NOMO-1 treated with DMSO at 0.1 percent for 48 hours (cell line): ENCODE results near the gene RAPGEF5.

ENCODE experiments used
- DNase-seq: peaks from one replicate; lab custom pipeline; 2025; ENCODE audit not compliant: unreplicated experiment; lab: John Stamatoyannopoulos, UW

Gene RAPGEF5

GRCh38 chr7:22356701-22357310 is at the start of gene RAPGEF5:
TSS of gene RAPGEF5 (minus strand) at chr7:22357154. CDS start at chr7:22357060, 94 bp downstream.
- no peak for DNase-seq

GRCh38 chr7:22406715-22407114 is 49.8 kb upstream of the RAPGEF5 start:
- DNase-seq, result no peak

GRCh38 chr7:22404421-22405023 is 47.6 kb upstream of the RAPGEF5 start:
- no peak for DNase-seq

GRCh38 chr7:22403344-22403743 is 46.4 kb upstream of the RAPGEF5 start:
- DNase-seq, result no peak

GRCh38 chr7:22402250-22402649 is 45.3 kb upstream of the RAPGEF5 start:
- DNase-seq, result no peak

- DNase-seq, result no peak
Observed at GRCh38 chr7:22400936-22401553, 44.1 kb upstream of the RAPGEF5 start.

- DNase-seq, result no peak
Observed at GRCh38 chr7:22400150-22400814, 43.3 kb upstream of the RAPGEF5 start.

GRCh38 chr7:22399546-22399945 is 42.6 kb upstream of the RAPGEF5 start:
- no peak for DNase-seq

- no peak for DNase-seq
Observed at GRCh38 chr7:22399091-22399490, 42.1 kb upstream of the RAPGEF5 start.

- no peak for DNase-seq
Observed at GRCh38 chr7:22397981-22398380, 41.0 kb upstream of the RAPGEF5 start.

GRCh38 chr7:22395222-22395621 is 38.3 kb upstream of the RAPGEF5 start:
- DNase-seq, result no peak

GRCh38 chr7:22394739-22395138 is 37.8 kb upstream of the RAPGEF5 start:
- no peak for DNase-seq

GRCh38 chr7:22393913-22394729 is 37.2 kb upstream of the RAPGEF5 start:
- no peak for DNase-seq

GRCh38 chr7:22390516-22390915 is 33.6 kb upstream of the RAPGEF5 start:
- DNase-seq, result no peak

GRCh38 chr7:22389892-22390291 is 32.9 kb upstream of the RAPGEF5 start:
- DNase-seq, result no peak

- DNase-seq, result no peak
Observed at GRCh38 chr7:22387583-22387982, 30.6 kb upstream of the RAPGEF5 start.

GRCh38 chr7:22386865-22387264 is 29.9 kb upstream of the RAPGEF5 start:
- DNase-seq, result no peak

- DNase-seq, result no peak
Observed at GRCh38 chr7:22386206-22386858, 29.4 kb upstream of the RAPGEF5 start.

- no peak for DNase-seq
Observed at GRCh38 chr7:22385326-22385725, 28.4 kb upstream of the RAPGEF5 start.

- no peak for DNase-seq
Observed at GRCh38 chr7:22380333-22380732, 23.4 kb upstream of the RAPGEF5 start.
